Astrocyte of the cerebellum (primary cell): ENCODE data around the gene BMP10.

Experiments
- DNase-seq: peaks from one replicate; pipeline ENCODE4 v3.0.0-alpha.2; 2011; ENCODE audit warnings: low read depth
- H3K4me3 ChIP-seq: 2 replicates; pipeline ENCODE4 v1.5.1; 2011; ENCODE audit warnings: mild to moderate bottlenecking, low read depth, low read length, moderate library complexity
- in situ Hi-C: cut with HindIII; loops from 2 replicates; pipeline ENCODE4 v1.10.0; 2017; ENCODE audit warnings: low sequenced_read_pairs
- TF ChIP-seq, protein P1 (sequence below): IDR thresholded peaks from 2 replicates; pipeline ENCODE4 v1.5.1; 2012; ENCODE audit warnings: low read length, low read depth, moderate library complexity, mild to moderate bottlenecking; ENCODE audit errors: missing control alignments

The BMP10 gene

DNA sequence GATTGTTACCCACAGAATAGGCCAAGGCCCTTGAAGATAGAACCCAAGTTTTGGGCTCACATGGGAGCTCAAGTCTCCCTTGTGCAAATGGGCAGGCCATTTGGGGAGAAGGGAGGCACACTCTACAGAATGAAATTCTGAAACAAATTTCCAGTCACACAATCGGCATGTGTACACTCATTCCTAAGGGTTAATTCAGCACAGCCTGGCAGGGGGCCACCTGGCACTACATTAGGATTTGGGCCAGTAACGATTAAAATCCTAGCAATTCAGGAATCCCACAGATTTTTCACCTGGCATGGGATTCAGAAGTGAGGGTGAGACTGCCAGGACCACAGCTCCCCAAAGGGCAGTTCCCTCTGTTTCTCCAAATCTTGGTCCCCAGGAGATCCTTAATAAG is 46.4 kb downstream of the BMP10 start:
- DNase-seq: peak; percentile 65
- TF ChIP-seq, protein P1, sequence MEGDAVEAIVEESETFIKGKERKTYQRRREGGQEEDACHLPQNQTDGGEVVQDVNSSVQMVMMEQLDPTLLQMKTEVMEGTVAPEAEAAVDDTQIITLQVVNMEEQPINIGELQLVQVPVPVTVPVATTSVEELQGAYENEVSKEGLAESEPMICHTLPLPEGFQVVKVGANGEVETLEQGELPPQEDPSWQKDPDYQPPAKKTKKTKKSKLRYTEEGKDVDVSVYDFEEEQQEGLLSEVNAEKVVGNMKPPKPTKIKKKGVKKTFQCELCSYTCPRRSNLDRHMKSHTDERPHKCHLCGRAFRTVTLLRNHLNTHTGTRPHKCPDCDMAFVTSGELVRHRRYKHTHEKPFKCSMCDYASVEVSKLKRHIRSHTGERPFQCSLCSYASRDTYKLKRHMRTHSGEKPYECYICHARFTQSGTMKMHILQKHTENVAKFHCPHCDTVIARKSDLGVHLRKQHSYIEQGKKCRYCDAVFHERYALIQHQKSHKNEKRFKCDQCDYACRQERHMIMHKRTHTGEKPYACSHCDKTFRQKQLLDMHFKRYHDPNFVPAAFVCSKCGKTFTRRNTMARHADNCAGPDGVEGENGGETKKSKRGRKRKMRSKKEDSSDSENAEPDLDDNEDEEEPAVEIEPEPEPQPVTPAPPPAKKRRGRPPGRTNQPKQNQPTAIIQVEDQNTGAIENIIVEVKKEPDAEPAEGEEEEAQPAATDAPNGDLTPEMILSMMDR: no peak
- in situ Hi-C loops: loop anchor here (5.0 kb wide), 1 partner anchor 52 kb away; no protein-coding TSS in a partner anchor

DNA sequence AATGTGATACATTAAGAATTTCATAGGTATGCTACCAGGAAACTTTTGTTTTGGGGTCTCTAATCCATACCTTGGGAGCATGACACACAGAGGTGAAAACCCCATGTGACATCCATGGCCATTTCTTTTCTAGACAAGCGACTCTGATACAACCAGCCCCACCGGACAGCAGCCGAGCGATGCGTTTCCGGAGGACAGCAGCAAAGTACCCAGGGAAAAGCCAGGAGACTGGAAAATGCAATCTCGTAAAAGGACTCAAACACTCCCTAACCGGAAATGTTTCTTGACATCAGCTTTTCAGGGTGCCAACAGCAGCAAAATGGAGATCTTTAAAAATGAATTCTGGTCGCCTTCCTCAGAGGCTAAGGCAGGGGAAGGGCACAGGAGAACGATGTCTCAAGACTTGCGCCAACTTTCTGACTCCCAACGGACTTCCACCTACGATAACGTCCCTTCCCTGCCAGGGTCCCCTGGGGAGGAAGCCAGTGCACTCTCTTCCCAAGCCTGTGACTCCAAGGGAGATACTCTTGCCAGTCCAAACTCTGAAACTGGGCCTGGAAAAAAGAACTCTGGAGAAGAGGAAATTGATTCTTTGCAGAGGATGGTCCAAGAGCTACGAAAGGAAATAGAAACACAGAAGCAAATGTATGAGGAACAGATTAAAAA is 48.9 kb downstream of the BMP10 start:
- DNase-seq: no peak
- TF ChIP-seq, protein P1: no peak
- in situ Hi-C loops: loop anchor here (5.0 kb wide), 1 partner anchor 55 kb away; no protein-coding TSS in a partner anchor
- no peak overlapping the region for H3K4me3 ChIP-seq

More for the DNA sequence above, 46.4 kb downstream of the BMP10 start:
- H3K4me3 ChIP-seq: no peak overlapping the region

DNA sequence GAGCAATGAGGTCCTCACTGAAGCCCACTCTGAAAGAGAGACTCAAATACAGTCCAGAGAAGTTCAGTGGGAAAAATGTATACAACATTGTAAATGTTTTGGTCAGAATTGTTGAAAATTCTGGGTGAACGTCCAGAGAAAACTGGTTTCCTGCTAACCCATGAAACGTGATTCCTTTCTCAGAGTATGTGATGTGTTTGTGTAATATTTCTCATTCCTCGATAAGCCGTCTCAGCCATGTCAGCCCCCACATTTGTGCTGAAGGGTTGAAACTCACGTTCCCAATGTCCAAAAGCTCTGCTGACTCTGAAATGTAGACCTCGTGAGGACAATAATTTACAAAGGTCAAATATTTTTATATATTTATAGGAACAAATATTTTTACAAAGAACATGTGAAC is 51.6 kb downstream of the BMP10 start:
- no peak for DNase-seq
- in situ Hi-C loops: no loop called here
- TF ChIP-seq, protein P1: no peak
- H3K4me3 ChIP-seq: no peak overlapping the region

DNA sequence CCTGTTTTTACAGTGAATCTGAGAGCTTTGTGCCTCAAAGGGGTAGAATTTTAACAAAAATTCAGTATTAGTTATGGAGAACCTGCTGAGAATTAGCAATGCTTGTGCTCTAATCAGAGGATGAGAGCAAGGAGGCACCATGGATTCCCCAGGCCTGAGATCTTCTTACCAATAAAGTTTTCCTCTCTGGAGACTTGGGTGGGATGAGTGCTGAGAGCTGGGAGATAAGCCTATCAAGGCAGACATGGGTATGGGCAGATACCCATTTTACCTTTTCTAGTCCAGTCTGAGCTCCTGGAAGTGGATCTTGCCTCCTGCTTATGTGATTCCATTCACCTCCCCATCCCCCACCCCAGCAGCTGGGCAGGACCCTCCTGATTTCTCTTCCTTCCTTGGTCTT is 53.9 kb downstream of the BMP10 start:
- DNase-seq: no peak
- in situ Hi-C loops: no loop called here
- H3K4me3 ChIP-seq: no peak overlapping the region
- TF ChIP-seq, protein P1: no peak
